Brain microvascular endothelial cell (primary cell): ENCODE results near the gene POLR2H.

Experiments
- DNase-seq: peaks from one replicate; pipeline ENCODE4 v3.0.0-alpha.2; 2020
- H3K27ac ChIP-seq: fragments of 250-450 bp; sonication (Bioruptor Pico); 2 replicates; pipeline ENCODE4 v1.5.1; 2020; ENCODE audit warnings: mild to moderate bottlenecking, moderate library complexity
- H3K27me3 ChIP-seq: fragments of 250-450 bp; sonication (Bioruptor Pico); replicated peaks from 2 replicates; pipeline ENCODE4 v1.5.1; 2020; ENCODE audit warnings: mild to moderate bottlenecking
- H3K36me3 ChIP-seq: fragments of 250-450 bp; sonication (Bioruptor Pico); replicated peaks from 2 replicates; pipeline ENCODE4 v1.5.1; 2020; ENCODE audit warnings: mild to moderate bottlenecking
- H3K4me3 ChIP-seq: 2 replicates; pipeline ENCODE4 v1.5.1; 2011; ENCODE audit warnings: low read depth, mild to moderate bottlenecking, control low read depth, low read length, moderate library complexity
- CTCF ChIP-seq: IDR thresholded peaks from 2 replicates; pipeline ENCODE4 v1.5.1; 2011; ENCODE audit warnings: low read depth, mild to moderate bottlenecking, moderate library complexity, low read length, control low read depth, inconsistent platforms; ENCODE audit errors: missing control alignments
- in situ Hi-C: cut with HindIII; loops from 2 replicates; pipeline ENCODE4 v1.10.0; 2017; ENCODE audit warnings: low sequenced_read_pairs, low pct_ligation_motif_present

Gene POLR2H

DNA sequence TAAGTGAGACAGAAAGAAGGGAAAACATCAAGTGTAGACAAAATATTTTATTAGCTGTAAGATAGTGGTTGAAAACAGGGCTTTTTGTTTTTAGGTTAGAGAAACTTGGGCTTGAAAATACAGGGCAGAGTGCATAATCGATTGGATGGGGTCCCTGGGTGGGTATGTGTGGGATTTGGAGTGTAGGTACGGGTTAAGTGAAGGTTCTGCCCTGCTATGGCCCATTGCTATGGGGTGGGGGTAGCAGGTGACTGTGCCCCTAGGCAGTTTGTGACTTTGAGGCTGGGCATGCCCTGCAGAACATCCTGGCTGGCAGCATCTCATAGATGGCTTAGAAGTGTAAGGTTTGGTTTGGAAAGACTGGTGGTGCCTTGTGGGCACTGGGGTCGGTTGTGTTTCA is 27.8 kb upstream of the POLR2H start:
- Histone ChIP-seq H3K27ac (peak overlapping the region; percentile 83), H3K36me3 (peaks cover 67% of the 10 kb centered on the region), H3K27me3 (no peaks in the 10 kb centered on the region), H3K4me3 (no peak overlapping the region)
- TF ChIP-seq CTCF: no peak
- in situ Hi-C loops: no loop called here
- no peak for DNase-seq

GRCh38 chr3:184334470-184335158 is 26.9 kb upstream of the POLR2H start:
- in situ Hi-C loops: no loop called here
- Histone ChIP-seq H3K4me3 (no peak overlapping the region), H3K27me3 (no peaks in the 10 kb centered on the region), H3K27ac (peak overlapping the region; percentile 83), H3K36me3 (peaks cover 58% of the 10 kb centered on the region)
- no peak for TF ChIP-seq CTCF
- DNase-seq: peak; percentile 81

- no peak for DNase-seq
- Histone ChIP-seq H3K4me3 (peak overlapping the region; percentile 68), H3K36me3 (peaks cover 51% of the 10 kb centered on the region), H3K27me3 (no peaks in the 10 kb centered on the region), H3K27ac (peak overlapping the region; percentile 83)
- in situ Hi-C loops: no loop called here
- no peak for TF ChIP-seq CTCF
Measured at GRCh38 chr3:184335291-184335660, 26.2 kb upstream of the POLR2H start.

GRCh38 chr3:184335661-184336546 is 25.6 kb upstream of the POLR2H start:
- Histone ChIP-seq H3K27ac (peak overlapping the region; percentile 83), H3K4me3 (peak overlapping the region; percentile 68), H3K36me3 (peaks cover 45% of the 10 kb centered on the region), H3K27me3 (no peaks in the 10 kb centered on the region)
- peak; percentile 68 for DNase-seq
- in situ Hi-C loops: no loop called here
- no peak for TF ChIP-seq CTCF

GRCh38 chr3:184336547-184337398 is 24.7 kb upstream of the POLR2H start:
- Histone ChIP-seq H3K27ac (peak overlapping the region; percentile 83), H3K4me3 (peak overlapping the region; percentile 68), H3K36me3 (peaks cover 36% of the 10 kb centered on the region), H3K27me3 (no peaks in the 10 kb centered on the region)
- no peak for DNase-seq
- in situ Hi-C loops: no loop called here
- TF ChIP-seq CTCF: no peak
